Kidney glomerular epithelial cell (primary cell): ENCODE measurements around the gene RAI14.

ENCODE experiments used
- DNase-seq: peaks from one replicate; lab custom pipeline; 2025; lab: John Stamatoyannopoulos, UW

RAI14 gene

DNA sequence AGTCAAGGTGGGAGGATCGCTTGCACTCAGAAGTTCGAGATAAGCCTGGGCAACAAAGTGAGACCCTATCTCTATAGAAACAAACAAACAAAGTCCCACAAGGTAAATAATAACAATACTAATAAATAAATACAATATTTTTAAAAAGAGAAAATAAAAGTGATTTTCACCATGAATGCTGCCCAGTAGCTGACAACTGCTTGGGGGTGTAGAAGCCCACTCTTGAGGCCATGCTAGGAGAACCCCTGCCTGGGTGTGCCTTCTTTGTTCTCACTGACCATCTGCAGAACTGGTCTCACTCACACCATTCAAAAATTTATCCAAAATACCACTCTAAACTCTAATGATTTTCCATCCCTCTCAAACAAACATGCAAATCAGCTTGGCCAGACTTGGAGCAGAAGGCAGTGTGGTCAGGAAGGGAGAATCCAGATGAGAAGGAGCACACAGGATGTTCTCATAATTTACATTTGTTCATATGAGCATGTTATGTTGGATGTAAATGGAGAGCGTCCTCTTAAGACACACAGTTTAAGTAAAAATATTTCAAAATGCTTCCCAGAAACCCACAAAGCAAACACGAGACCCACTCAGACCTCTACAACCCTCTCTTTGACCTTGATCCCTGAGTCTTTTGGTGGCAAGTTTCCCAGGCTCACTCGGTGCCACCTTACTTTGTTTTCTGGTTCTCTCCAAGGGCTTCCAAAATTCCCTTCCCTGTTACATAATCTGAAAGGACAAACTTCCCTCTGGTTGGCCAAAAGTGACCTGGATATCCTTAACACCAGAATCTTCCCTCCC is 7.9 kb upstream of the RAI14 start:
- DNase-seq = no peak

- DNase-seq = no peak
Observed at GRCh38 chr5:34648840-34649158, 7.3 kb upstream of the RAI14 start.

- no peak for DNase-seq
Observed at GRCh38 chr5:34651791-34652190, 4.3 kb upstream of the RAI14 start.

GRCh38 chr5:34652466-34652865 is 3.7 kb upstream of the RAI14 start:
- peak; percentile 60 for DNase-seq

- DNase-seq = peak; percentile 61
Observed at GRCh38 chr5:34652914-34653313, 3.2 kb upstream of the RAI14 start.

DNA sequence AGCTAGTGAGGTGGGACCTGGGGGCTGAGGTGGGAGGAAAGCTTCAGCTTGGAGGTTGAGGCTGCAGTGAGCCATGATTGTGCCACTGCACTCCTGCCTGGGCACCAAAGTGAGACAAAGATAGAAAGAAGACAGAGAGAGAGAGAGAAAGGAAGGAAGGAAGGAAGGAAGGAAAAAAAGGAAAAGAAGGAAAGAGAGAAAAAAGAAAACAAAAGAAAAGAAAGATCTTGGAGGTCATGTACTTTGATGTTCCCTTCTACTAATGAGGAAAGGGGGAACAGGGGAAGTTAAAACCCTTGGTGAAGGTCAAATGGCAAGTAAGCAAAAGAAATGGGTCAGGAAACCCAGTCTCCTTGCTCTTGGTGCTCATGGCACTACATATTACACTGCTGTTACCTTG is 2.4 kb upstream of the RAI14 start:
- DNase-seq = no peak

GRCh38 chr5:34655354-34655991 is 655 bp upstream of the RAI14 start:
- peak; percentile 79 for DNase-seq

DNA sequence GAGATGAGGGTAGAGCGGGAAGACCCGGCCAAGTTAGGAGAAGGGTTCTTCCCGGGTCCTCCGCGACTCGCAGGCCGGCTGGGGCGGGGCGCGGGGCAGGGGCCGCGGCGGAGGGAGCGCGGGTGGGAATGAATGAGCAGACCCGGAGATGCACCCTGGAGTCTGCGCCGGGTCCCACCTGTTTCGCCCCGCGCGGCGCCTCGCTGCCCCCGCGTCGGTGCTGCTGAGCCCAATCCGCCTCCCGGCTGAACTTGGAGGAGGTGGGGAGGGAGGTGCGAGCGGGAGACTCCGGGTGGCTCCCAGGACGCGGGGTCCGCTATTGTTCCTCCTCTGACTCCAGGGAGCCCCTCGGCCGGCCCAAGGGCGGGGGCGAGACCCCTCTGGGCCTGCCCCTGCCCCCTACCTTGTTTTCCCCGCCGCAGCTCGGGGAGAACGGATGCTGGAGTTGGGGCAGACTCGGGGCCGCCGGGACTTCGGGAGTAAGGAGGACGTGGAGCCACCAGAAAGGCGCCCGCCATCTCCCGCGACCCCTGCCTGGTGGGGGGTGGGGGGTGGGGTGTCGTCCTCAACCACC is 659 bp downstream of the RAI14 start:
- no peak for DNase-seq

DNA sequence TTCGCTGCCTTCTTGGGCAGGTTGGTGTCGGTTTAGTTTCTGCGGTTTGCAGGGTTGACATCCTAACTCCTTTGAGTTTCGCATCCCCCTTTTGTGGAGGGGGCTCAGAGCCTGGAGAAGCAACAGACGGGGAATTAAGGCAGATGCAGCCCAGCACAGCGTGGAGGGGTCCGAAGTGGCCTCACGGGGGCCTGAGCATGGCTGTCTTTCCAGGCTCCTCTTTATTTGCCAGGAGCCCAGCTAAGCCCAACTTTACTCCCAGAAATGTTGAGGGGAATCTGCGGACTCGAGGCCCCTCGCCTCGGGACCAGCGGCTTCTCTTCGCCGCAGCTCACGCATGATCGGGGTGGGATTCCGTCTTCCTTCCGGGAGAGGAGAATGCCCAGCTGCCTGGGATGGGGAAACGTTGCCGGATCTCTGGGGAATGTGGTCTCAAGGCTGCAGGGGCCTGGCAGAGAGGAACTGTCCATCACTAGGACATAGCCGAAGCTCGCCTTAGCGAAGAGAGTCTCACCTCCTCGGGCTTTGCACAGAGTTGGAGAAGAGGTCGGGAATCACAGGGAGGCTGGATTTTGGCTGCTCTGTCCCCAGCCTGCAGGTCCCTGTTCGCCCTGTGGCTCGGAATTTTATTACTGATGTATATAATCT is 1.3 kb downstream of the RAI14 start:
- DNase-seq = no peak

DNA sequence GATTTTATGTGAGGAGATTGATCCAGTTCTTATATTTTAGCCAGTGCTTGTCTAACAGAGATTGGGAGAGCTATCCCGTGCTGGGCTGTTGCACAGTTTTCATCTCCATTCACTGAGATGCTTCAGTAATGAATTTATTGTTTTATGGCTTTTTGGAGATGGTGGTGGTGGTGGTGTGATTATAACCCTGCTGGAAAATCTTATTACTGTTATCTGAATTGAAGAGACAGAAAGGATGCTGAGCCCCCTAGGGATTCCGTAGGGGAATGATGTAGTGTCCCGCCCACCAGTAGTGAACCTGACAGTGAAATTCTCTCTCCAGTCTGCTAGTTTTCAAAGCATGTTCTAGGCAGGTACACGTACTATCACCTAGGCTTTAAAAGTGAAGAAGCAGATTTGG is 1.9 kb downstream of the RAI14 start:
- DNase-seq = peak; percentile 40

- DNase-seq = no peak
Observed at GRCh38 chr5:34659168-34659567, 3.0 kb downstream of the RAI14 start.

DNA sequence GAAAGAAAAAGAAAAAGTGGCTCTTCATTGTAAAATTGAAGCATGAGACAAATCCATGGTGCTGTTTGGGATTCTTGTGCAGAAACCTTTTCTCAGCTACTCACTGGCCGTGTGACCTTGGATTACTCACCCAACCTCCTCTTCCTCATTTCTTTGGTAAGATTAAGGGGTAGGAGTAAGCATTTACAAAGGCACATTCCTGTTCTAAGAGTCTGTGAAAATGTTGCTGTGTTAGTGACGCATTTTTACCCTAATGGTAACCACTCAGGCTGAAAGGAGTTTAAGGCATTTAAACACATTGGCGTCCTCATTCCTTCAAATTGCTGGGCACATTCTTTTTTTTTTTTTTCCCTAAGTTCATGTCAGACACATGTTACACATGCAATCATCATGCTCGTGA is 4.3 kb downstream of the RAI14 start:
- DNase-seq = peak; percentile 90

DNA sequence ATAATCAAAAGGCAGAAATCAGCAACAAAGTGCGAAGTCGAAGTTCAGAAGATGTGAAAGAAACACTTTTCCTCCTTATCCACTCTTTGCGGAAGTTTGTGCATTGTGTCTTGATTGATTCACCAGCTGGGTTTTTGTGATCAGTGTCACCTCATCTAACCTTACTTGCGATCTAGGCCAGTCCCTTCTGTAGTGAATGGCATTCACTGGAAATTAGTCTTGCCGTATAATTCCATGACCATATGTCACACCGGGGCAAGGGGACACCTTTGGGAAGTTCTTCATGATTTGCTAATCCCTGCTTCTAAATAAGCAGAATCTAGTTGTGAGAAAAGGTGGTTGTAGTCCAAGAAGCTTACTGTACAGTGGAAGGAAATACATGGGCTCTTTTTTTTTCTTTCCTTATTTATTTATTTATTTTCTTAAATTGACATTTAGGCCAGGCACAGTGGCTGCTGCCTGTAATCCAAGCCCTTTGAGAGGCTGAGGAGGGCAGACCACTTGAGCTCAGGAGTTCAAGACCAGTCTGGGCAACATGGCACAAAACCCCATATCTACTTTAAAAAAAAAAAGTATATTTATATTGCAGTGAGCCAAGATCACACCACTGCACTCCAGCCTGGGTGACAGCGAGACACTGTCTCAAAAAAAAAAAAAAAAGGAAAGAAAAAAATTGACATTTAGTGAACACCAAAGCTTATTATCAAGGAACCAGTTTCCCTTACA is 7.8 kb downstream of the RAI14 start:
- DNase-seq = no peak

- DNase-seq = no peak
Observed at GRCh38 chr5:34666392-34667080, 10.4 kb downstream of the RAI14 start.

DNA sequence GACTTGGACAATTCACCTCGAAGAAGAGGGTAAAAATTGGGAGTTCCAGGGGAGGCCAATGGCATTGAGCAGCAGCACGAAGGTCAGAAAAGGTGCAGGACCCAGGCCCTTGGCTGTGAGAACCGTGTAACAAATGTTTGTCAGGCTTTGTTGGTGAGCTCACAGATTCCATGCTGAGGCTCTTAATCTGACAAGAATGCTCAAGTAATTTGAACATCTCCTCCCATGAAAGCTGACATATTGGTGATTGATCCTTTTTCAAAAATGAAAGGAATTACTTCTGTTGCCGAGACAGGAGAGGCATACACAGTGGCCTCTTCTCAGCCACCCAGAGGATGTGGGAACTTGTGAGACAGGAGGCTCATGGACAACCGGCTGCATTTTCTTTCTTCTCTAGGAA is 11.6 kb downstream of the RAI14 start:
- no peak for DNase-seq

- no peak for DNase-seq
Observed at GRCh38 chr5:34669931-34670516, 13.9 kb downstream of the RAI14 start.

- DNase-seq = no peak
Observed at GRCh38 chr5:34672196-34672595, 16.1 kb downstream of the RAI14 start.

GRCh38 chr5:34673463-34674125 is 17.5 kb downstream of the RAI14 start:
- no peak for DNase-seq

GRCh38 chr5:34674187-34674586 is 18.1 kb downstream of the RAI14 start:
- DNase-seq = no peak

DNA sequence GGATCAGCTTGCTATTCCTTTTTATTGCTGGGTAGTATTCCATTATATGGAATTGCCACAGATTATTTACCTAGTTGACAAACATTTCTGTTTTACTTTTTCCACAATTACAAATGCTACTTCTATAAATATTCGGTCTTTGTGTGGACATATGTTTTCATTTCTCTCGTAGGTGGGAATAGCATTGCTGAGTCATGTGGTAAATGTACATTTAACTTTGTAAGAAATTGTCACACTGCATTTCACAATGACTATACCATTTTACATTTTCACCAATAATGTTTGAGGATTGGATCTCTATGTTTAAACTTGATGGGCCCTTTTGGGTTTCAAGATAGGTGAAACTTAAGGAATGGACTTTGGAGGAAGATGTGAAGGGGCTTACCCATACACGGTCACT is 19.7 kb downstream of the RAI14 start:
- no peak for DNase-seq

DNA sequence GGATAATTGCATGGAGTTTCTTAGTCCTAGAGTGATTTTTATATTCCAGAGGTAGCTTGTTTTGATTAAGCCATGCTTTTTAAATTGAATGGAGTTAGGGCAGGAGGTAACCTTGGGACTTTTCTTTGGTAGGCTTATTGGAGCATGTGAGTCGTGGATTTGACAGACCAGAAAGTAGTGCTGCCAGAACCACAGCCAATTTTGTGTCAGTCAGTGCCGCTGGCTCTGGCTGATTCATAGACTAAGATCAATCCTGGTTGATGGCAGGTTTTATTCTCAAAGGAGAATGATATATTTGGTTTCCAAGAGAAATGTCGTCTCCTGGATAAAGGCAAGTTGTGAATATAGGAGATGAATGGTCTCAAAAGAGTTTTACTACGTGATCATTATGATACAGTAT is 20.3 kb downstream of the RAI14 start:
- DNase-seq = no peak
